ENCODE data around the gene GUSB. TPM values are rescaled to one million over a fixed set of nuclear protein-coding genes. Genes with fewer than 3 reads are reported as not detected.

GUSB gene
- total and polyA plus RNA-seq, 2 of the 8 experiments (the other 6 are each of a cell fraction or from before 2014, with no cell fraction given) = 43.6 to 71.3 TPM

- H2BK12ac ChIP-seq (ENCODE audit: low read depth, low read length) = no peak overlapping the region
- H3K23me2 ChIP-seq (ENCODE audit: low read depth, low read length) = no peaks in the 10 kb centered on the region
- no peaks in the 10 kb centered on the region for H3K9me3 ChIP-seq (ENCODE audit: insufficient read depth in 2 of 2, low read depth in 1 of 2, low read length in 1 of 2)
- no peak overlapping the region for H3K56ac ChIP-seq (replicated peaks; ENCODE audit: insufficient read length, low read depth, low read length)
- no peak overlapping the region for H3K4me3 ChIP-seq (ENCODE audit: extremely low read depth in 1 of 4, insufficient read depth in 2 of 4, low read depth in 3 of 4, low read length in 4 of 4)
- H4K5ac ChIP-seq (ENCODE audit: insufficient read length, low read depth, low read length) = no peak overlapping the region
- H4K8ac ChIP-seq (ENCODE audit: extremely low read depth, insufficient read depth, low read length) = no peak overlapping the region
- H2AFZ ChIP-seq (ENCODE audit: low read length) = no peak overlapping the region
- no peaks in the 10 kb centered on the region for H3K36me3 ChIP-seq (ENCODE audit: control insufficient read depth in 2 of 4, insufficient read depth in 4 of 4, low read length in 3 of 4)
- no peak overlapping the region for H2BK20ac ChIP-seq (ENCODE audit: low read length)
- H3K79me1 ChIP-seq (ENCODE audit: low read depth, low read length) = no peaks in the 10 kb centered on the region; the same call in 1 of the 2 replicates
- H3K18ac ChIP-seq (ENCODE audit: extremely low read depth, low read length) = no peak overlapping the region
- no peaks in the 10 kb centered on the region; a peak in 1 of 7 replicates for H3K4me1 ChIP-seq (replicated peaks in 1 of 4; ENCODE audit: control insufficient read depth in 3 of 4, insufficient read depth in 4 of 4, low read length in 3 of 4)
- H2BK15ac ChIP-seq (ENCODE audit: low read length) = no peak overlapping the region
- H2AK5ac ChIP-seq (ENCODE audit: low read depth, low read length) = no peak overlapping the region
- DNase-seq (ENCODE audit: low read depth in 1 of 2, low spot score in 2 of 2) (no peak), FAIRE-seq (no peak)
- no peak overlapping the region for H2BK120ac ChIP-seq (replicated peaks; ENCODE audit: low read depth, low read length)
- no peak overlapping the region for H3K23ac ChIP-seq (ENCODE audit: insufficient read length)
- CTCF ChIA-PET (ENCODE audit: partially characterized antibody) = interaction anchor here (0.8 kb wide), 1 partner anchor 9 kb away, joined by 3 read pairs; no protein-coding TSS in a partner anchor
- H3K79me2 ChIP-seq (ENCODE audit: control insufficient read depth in 1 of 2, insufficient read depth in 2 of 2, low read length in 2 of 2) = peaks cover 0 to 46% of the 10 kb centered on the region in 2 experiments; a peak in 2 of 4 replicates
- POLR2A ChIA-PET (ENCODE audit: partially characterized antibody) = no interaction called here
- no peak overlapping the region for H2BK5ac ChIP-seq (ENCODE audit: low read depth, low read length)
- no peak overlapping the region for H3K14ac ChIP-seq (ENCODE audit: insufficient read length)
- H3K4ac ChIP-seq (replicated peaks; ENCODE audit: insufficient read length, low read depth, low read length) = no peak overlapping the region
- H3K9ac ChIP-seq (replicated peaks in 1 of 4; ENCODE audit: extremely low read depth in 1 of 4, low read depth in 3 of 4, low read length in 3 of 4) = no peak overlapping the region
- H3K4me2 ChIP-seq (ENCODE audit: insufficient read depth in 1 of 2, low read depth in 2 of 2, low read length in 2 of 2) = no peak overlapping the region
- H3K27me3 ChIP-seq (replicated peaks in 1 of 4; ENCODE audit: control insufficient read depth in 3 of 4, extremely low read depth in 1 of 4, insufficient read depth in 3 of 4, low read length in 3 of 4) = no peaks in the 10 kb centered on the region
- H3K27ac ChIP-seq (ENCODE audit: low read depth, low read length) = no peak overlapping the region
- no peak overlapping the region for H4K91ac ChIP-seq (replicated peaks; ENCODE audit: insufficient read length, low read length)
- peaks cover 0 to 5% of the 10 kb centered on the region in 2 experiments for H4K20me1 ChIP-seq (replicated peaks in 1 of 2; ENCODE audit: control insufficient read depth in 1 of 2, insufficient read depth in 2 of 2, low read length in 2 of 2)
- no peak for TF ChIP-seq RXRA (IDR thresholded peaks at IDR 0.05; ENCODE audit: insufficient read depth, low read depth, low read length)
- TF ChIP-seq EP300 (IDR thresholded peaks at IDR 0.05; ENCODE audit: borderline replicate concordance in 1 of 2, low read depth in 2 of 2, low read length in 2 of 2) = no peak
- TF ChIP-seq SP2 (IDR thresholded peaks at IDR 0.05; ENCODE audit: low read length) = no peak
- TF ChIP-seq KDM4A (IDR thresholded peaks at IDR 0.05; ENCODE audit: low read depth, low read length, severe bottlenecking) = no peak
- TF ChIP-seq POLR2AphosphoS5 (IDR thresholded peaks at IDR 0.05; ENCODE audit: low read depth, low read length) = no peak
- no peak for TF ChIP-seq TEAD4 (IDR thresholded peaks at IDR 0.05; ENCODE audit: low read depth, low read length)
- TF ChIP-seq BCL11A (IDR thresholded peaks at IDR 0.05; ENCODE audit: low read depth in 2 of 2, low read length in 2 of 2) = no peak
- no peak for TF ChIP-seq CBX8 (IDR thresholded peaks at IDR 0.05; ENCODE audit: borderline replicate concordance, low read depth, low read length)
- TF ChIP-seq RFX5 (IDR thresholded peaks at IDR 0.05; ENCODE audit: borderline replicate concordance, low read depth, low read length) = no peak
- no peak for TF ChIP-seq BRCA1 (IDR thresholded peaks at IDR 0.05; ENCODE audit: low read depth, low read length)
- TF ChIP-seq GTF2F1 (IDR thresholded peaks at IDR 0.05; ENCODE audit: borderline replicate concordance, low read depth, low read length) = no peak
- no peak for TF ChIP-seq EGR1 (IDR thresholded peaks at IDR 0.05; ENCODE audit: borderline replicate concordance, low read depth, low read length)
- TF ChIP-seq JUN (IDR thresholded peaks at IDR 0.05; ENCODE audit: low read depth, low read length) = no peak
- no peak for TF ChIP-seq SUZ12 (IDR thresholded peaks at IDR 0.05; ENCODE audit: low read length)
- TF ChIP-seq CREB1 (IDR thresholded peaks at IDR 0.05) = no peak
- no peak for TF ChIP-seq ZNF274 (IDR thresholded peaks at IDR 0.05; ENCODE audit: borderline replicate concordance, extremely low read depth, low read length)
- TF ChIP-seq TBP (IDR thresholded peaks at IDR 0.05; ENCODE audit: low read depth, low read length) = no peak
Observed at GRCh38 chr7:65926588-65926987, 55.4 kb downstream of the GUSB start.

Data from H1 (cell line).